ENCODE data around the gene YY1AP1.
"Not testable (repeated sequence)": the region's sequence is repeated elsewhere in the genome, so short reads cannot be mapped to it uniquely, and the experiment has no call there.

Gene YY1AP1

DNA sequence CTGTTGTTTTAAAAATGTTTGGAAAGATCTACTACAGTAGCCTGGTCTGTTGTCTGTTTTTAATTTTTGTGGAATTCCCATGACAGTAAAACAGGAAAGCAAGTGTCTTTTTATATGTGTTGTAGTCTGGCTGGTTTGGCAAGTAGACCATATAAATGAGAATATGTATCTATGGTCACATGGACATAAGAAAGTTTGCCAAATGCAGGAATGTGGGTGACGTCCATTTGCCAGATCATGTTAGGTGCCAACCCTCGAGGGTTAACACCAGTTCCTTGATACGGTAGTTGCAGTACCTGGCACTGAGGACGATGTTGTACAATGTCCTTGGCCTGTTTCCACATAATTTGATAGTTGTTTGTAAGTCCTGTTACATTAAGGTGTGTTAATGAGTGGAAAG, 6.5 kb upstream of the YY1AP1 start:
- no peak overlapping the region for H3K9ac ChIP-seq
- H3K4me1 ChIP-seq: peaks cover 2% of the 10 kb centered on the region
- H3K79me2 ChIP-seq: peaks cover 19% of the 10 kb centered on the region
- no peaks in the 10 kb centered on the region for H3K9me3 ChIP-seq (ENCODE audit: control insufficient read depth, low read length)
- H3K27ac ChIP-seq: no peak overlapping the region
- TF ChIP-seq, protein P1, sequence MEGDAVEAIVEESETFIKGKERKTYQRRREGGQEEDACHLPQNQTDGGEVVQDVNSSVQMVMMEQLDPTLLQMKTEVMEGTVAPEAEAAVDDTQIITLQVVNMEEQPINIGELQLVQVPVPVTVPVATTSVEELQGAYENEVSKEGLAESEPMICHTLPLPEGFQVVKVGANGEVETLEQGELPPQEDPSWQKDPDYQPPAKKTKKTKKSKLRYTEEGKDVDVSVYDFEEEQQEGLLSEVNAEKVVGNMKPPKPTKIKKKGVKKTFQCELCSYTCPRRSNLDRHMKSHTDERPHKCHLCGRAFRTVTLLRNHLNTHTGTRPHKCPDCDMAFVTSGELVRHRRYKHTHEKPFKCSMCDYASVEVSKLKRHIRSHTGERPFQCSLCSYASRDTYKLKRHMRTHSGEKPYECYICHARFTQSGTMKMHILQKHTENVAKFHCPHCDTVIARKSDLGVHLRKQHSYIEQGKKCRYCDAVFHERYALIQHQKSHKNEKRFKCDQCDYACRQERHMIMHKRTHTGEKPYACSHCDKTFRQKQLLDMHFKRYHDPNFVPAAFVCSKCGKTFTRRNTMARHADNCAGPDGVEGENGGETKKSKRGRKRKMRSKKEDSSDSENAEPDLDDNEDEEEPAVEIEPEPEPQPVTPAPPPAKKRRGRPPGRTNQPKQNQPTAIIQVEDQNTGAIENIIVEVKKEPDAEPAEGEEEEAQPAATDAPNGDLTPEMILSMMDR (IDR thresholded peaks at IDR 0.05): no peak
- no peak overlapping the region for H3K4me2 ChIP-seq (ENCODE audit: low read length)
- no peak overlapping the region for H3K4me3 ChIP-seq (ENCODE audit: low read depth, low read length)
- no peaks in the 10 kb centered on the region for H3K36me3 ChIP-seq (ENCODE audit: control insufficient read depth, insufficient read depth, low read length)
- no peaks in the 10 kb centered on the region for H3K27me3 ChIP-seq (ENCODE audit: control insufficient read depth, insufficient read depth, low read length)
- H2AFZ ChIP-seq: no peak overlapping the region

DNA sequence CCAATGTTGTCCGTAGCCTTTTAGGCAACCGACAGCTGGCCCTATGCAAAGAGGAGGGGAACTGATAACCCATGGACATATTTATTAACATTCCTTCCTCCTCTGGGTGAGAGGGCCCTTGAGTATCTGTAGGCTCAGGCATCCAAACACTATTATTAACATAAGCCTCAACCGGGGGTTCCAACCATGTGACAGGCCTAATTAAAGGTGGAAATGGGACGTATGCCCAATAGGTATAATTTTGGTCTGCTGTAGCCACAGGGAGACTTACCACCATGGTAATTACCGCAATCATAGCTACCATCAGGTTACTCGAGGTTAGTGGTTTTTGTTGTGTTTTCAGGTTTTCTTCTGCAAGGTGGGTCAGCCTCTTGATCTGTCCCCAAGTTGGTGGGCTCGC, 5.6 kb upstream of the YY1AP1 start:
- H3K4me1 ChIP-seq: peaks cover 8% of the 10 kb centered on the region
- H3K79me2 ChIP-seq: peaks cover 20% of the 10 kb centered on the region
- no peak overlapping the region for H3K9ac ChIP-seq
- TF ChIP-seq, protein P1 (IDR thresholded peaks at IDR 0.05): no peak
- H3K4me3 ChIP-seq (ENCODE audit: low read depth, low read length): no peak overlapping the region
- H2AFZ ChIP-seq: no peak overlapping the region
- no peaks in the 10 kb centered on the region for H3K27me3 ChIP-seq (ENCODE audit: control insufficient read depth, insufficient read depth, low read length)
- H3K27ac ChIP-seq: no peak overlapping the region
- H3K36me3 ChIP-seq (ENCODE audit: control insufficient read depth, insufficient read depth, low read length): no peaks in the 10 kb centered on the region
- H3K4me2 ChIP-seq (ENCODE audit: low read length): no peak overlapping the region
- H3K9me3 ChIP-seq (ENCODE audit: control insufficient read depth, low read length): no peaks in the 10 kb centered on the region

DNA sequence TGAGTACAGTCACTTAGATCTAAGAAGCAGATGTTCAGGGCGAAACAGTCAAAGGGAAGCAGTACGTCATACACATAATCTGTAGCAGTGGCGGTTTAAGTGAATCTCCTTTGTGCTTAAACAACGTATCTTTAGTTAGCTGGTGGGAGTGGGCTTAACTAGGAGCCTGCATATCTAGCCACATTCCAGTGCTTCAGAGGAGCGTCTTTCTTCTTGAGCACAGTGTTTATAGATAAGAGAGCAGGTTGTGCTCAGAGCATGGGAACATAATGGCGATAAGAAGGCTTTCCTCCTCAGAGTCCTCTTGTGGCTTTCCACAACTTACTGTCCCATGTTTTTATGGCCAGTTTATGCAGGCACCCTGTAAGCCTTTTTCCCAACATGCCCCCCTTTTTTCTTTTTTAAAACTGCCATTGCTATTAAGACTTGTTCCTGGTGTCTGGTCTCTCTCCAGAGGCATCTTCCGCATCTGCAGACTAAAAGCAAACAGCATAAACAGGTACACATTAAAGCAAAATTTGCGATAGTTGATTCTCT, 3.5 kb upstream of the YY1AP1 start:
- Histone ChIP-seq H2AFZ (no peak overlapping the region), H3K27me3 (ENCODE audit: control insufficient read depth, insufficient read depth, low read length) (no peaks in the 10 kb centered on the region), H3K4me1 (peaks cover 8% of the 10 kb centered on the region), H3K9me3 (ENCODE audit: control insufficient read depth, low read length) (no peaks in the 10 kb centered on the region), H3K79me2 (peaks cover 12% of the 10 kb centered on the region), H3K4me3 (ENCODE audit: low read depth, low read length) (no peak overlapping the region), H3K9ac (no peak overlapping the region), H3K27ac (no peak overlapping the region), H3K4me2 (ENCODE audit: low read length) (no peak overlapping the region), H3K36me3 (ENCODE audit: control insufficient read depth, insufficient read depth, low read length) (no peaks in the 10 kb centered on the region)
- TF ChIP-seq, protein P1 (IDR thresholded peaks at IDR 0.05): no peak

DNA sequence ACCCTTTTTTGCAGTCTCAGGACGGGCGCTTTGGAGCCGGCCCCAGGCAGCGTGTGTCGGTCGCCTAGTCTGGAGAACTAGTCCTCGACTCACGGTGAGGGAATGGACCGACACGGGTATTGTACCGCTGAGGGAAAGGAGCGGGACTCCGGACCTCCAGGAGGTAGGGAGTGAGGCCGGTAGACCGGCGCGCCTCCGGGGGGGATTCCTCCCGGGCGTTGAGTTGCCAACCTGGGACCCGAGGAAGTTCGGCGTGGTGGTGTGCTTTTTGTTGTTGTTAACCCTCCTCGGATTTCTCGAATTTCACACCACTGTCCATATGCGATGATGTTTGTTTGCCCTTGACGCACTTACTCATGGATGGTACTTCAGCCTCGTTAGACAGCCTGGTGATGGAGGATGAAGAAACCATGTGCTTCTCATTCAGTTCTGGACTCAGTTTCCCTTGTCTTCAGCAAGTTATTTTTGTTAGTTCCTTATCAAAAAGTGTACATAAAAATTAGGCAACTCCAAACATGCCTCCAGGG, 570 bp upstream of the YY1AP1 start, which contains the start of gene DAP3:
TSS of gene DAP3 (plus strand) at position 11 of the 527 bp plus-strand sequence. CDS start 20,689 bp downstream, outside the sequence.
- peak within 1 kb of the TSS; percentile 67 for H3K9ac ChIP-seq
- H3K36me3 ChIP-seq (ENCODE audit: control insufficient read depth, insufficient read depth, low read length); H3K4me1 ChIP-seq; H3K27me3 ChIP-seq (ENCODE audit: control insufficient read depth, insufficient read depth, low read length); H3K9me3 ChIP-seq (ENCODE audit: control insufficient read depth, low read length): not testable (repeated sequence)
- peaks cover 16% of the 10 kb centered on the region for H3K79me2 ChIP-seq
- H3K27ac ChIP-seq: peak within 1 kb of the TSS; percentile 98
- peak within 1 kb of the TSS; percentile 92 for H2AFZ ChIP-seq
- peak within 1 kb of the TSS; percentile 95 for H3K4me2 ChIP-seq (ENCODE audit: low read length)
- peak within 1 kb of the TSS; percentile 98 for H3K4me3 ChIP-seq (ENCODE audit: low read depth, low read length)

DNA sequence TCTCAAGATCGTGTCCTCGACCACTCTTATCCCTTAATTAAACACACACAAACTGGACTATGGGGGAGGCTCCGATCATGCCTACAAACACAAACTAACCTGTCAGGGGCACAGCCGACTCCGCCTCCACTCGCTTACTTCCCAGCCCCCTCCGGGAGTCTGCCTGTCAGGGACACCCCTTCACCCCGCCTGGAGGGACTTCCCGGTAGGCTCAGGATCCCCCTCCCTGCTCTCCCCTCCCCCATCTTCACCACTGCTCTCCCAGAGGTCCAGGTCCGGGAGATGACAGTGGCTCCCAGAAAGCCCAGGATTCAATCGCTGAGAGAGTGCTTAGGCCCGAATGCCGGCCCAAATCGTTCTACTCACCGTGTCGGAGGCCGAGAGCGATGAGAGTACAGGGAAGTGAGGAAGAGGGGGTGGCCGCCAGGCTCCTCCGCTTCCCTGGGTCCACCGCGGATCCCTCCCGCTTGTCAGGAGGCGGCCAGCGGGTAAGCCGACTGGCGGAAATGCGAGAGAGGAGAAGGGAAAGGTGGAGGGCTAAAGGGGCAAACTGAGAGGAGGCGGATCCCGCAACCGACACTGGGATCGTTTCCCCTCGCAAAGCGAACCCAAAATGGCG, 760 bp downstream of the YY1AP1 start:
- peaks cover 25% of the 10 kb centered on the region for H3K79me2 ChIP-seq
- H2AFZ ChIP-seq: peak overlapping the region; percentile 92
- H3K9ac ChIP-seq: peak overlapping the region; percentile 37
- not testable (repeated sequence) for H3K9me3 ChIP-seq (ENCODE audit: control insufficient read depth, low read length); H3K4me1 ChIP-seq; H3K36me3 ChIP-seq (ENCODE audit: control insufficient read depth, insufficient read depth, low read length); H3K27me3 ChIP-seq (ENCODE audit: control insufficient read depth, insufficient read depth, low read length)
- peak overlapping the region; percentile 98 for H3K27ac ChIP-seq
- H3K4me2 ChIP-seq (ENCODE audit: low read length): peak overlapping the region; percentile 95
- H3K4me3 ChIP-seq (ENCODE audit: low read depth, low read length): peak overlapping the region; percentile 98
